Occipital lobe (tissue), 2 donors: Measurements from ENCODE around the gene ARHGAP42. TPM values are rescaled to one million over a fixed set of nuclear protein-coding genes. Genes with fewer than 3 reads are reported as not detected.

Experiments
- DNase-seq: peaks from one replicate; lab custom pipeline; 2025; lab: John Stamatoyannopoulos, UW
- total RNA-seq: library from RNA; depleted of rRNA; stranded (reverse); fragments of >200 nt; gene quantifications from one replicate; pipeline ENCODE4 v1.2.3, GENCODE V29; 2014

The ARHGAP42 gene
- total RNA-seq, 1 donor from 2014 or later = 7.2 TPM

GRCh38 chr11:100682247-100682969 lies 4.7 kb upstream of the ARHGAP42 start:
- DNase-seq = no peak

- DNase-seq = no peak
Measured at GRCh38 chr11:100683126-100683525, 4.0 kb upstream of the ARHGAP42 start.

- no peak for DNase-seq
Measured at GRCh38 chr11:100684101-100685065, 2.7 kb upstream of the ARHGAP42 start.

GRCh38 chr11:100686476-100687053 lies 523 bp upstream of the ARHGAP42 start:
- no peak for DNase-seq

- DNase-seq = no peak
Measured at GRCh38 chr11:100687630-100688395, 725 bp downstream of the ARHGAP42 start.

GRCh38 chr11:100689141-100689540 lies 2.1 kb downstream of the ARHGAP42 start:
- no peak for DNase-seq

GRCh38 chr11:100691896-100692653 lies 5.0 kb downstream of the ARHGAP42 start:
- no peak for DNase-seq

- DNase-seq = no peak
Measured at GRCh38 chr11:100695911-100696310, 8.8 kb downstream of the ARHGAP42 start.

- no peak for DNase-seq
Measured at GRCh38 chr11:100703139-100703538, 16.1 kb downstream of the ARHGAP42 start.

GRCh38 chr11:100703801-100704575 lies 16.9 kb downstream of the ARHGAP42 start:
- no peak for DNase-seq

- no peak for DNase-seq
Measured at GRCh38 chr11:100705447-100705846, 18.4 kb downstream of the ARHGAP42 start.

GRCh38 chr11:100706179-100706578 lies 19.1 kb downstream of the ARHGAP42 start:
- DNase-seq = no peak

GRCh38 chr11:100709233-100709957 lies 22.3 kb downstream of the ARHGAP42 start:
- DNase-seq = no peak

- no peak for DNase-seq
Measured at GRCh38 chr11:100711984-100712383, 24.9 kb downstream of the ARHGAP42 start.

- no peak for DNase-seq
Measured at GRCh38 chr11:100712583-100712982, 25.5 kb downstream of the ARHGAP42 start.

- DNase-seq = no peak
Measured at GRCh38 chr11:100715165-100715761, 28.2 kb downstream of the ARHGAP42 start.

- DNase-seq = no peak
Measured at GRCh38 chr11:100716838-100717237, 29.8 kb downstream of the ARHGAP42 start.

- DNase-seq = no peak
Measured at GRCh38 chr11:100719362-100719761, 32.3 kb downstream of the ARHGAP42 start.

GRCh38 chr11:100719809-100720221 lies 32.7 kb downstream of the ARHGAP42 start:
- DNase-seq = peak; percentile 9
